ENCODE results near the gene GDA. TPM values are rescaled to one million over a fixed set of nuclear protein-coding genes. Genes with fewer than 3 reads are reported as not detected.

Gene GDA
- total and polyA plus RNA-seq, 5 donors: 0.07 to 0.35 (median 0.14) TPM; not detected in 2

- no peaks in the 10 kb centered on the region for H3K4me1 ChIP-seq (ENCODE audit: control insufficient read depth, insufficient read depth, low read length)
- H3K27me3 ChIP-seq (ENCODE audit: control insufficient read depth, insufficient read depth): no peaks in the 10 kb centered on the region
- no peak for ATAC-seq
- no peak overlapping the region for H3K27ac ChIP-seq (ENCODE audit: low read length)
- no peaks in the 10 kb centered on the region for H3K9me3 ChIP-seq (ENCODE audit: control insufficient read depth, low read length)
- no peak for DNase-seq
- H3K4me3 ChIP-seq (ENCODE audit: low read length): no peak overlapping the region
- intact Hi-C loops (cut with DNase I): no loop called here
- 65% methylated on average over 6 of the region's 6 CpGs for WGBS
Measured at GRCh38 chr9:72150661-72151060, 1.4 kb downstream of the GDA start.

- H3K27ac ChIP-seq (ENCODE audit: low read length): no peak overlapping the region
Measured at GRCh38 chr9:72151104-72151503, 1.9 kb downstream of the GDA start.

GRCh38 chr9:72154468-72155285 is 5.4 kb downstream of the GDA start:
- no peak for ATAC-seq
- Histone ChIP-seq H3K27me3 (ENCODE audit: control insufficient read depth, insufficient read depth) (no peaks in the 10 kb centered on the region), H3K27ac (ENCODE audit: low read length) (no peak overlapping the region), H3K4me3 (ENCODE audit: low read length) (no peak overlapping the region), H3K4me1 (ENCODE audit: control insufficient read depth, insufficient read depth, low read length) (no peaks in the 10 kb centered on the region), H3K9me3 (ENCODE audit: control insufficient read depth, low read length) (no peaks in the 10 kb centered on the region)
- no peak for DNase-seq
- intact Hi-C loops (cut with DNase I): no loop called here
- 84% methylated on average over 9 of the region's 9 CpGs for WGBS

More at GRCh38 chr9:72151104-72151503, 1.9 kb downstream of the GDA start:
- intact Hi-C loops (cut with DNase I): no loop called here
- H3K4me1 ChIP-seq (ENCODE audit: control insufficient read depth, insufficient read depth, low read length): no peaks in the 10 kb centered on the region
- no peaks in the 10 kb centered on the region for H3K9me3 ChIP-seq (ENCODE audit: control insufficient read depth, low read length)
- no peak for DNase-seq
- no peak for ATAC-seq
- H3K27me3 ChIP-seq (ENCODE audit: control insufficient read depth, insufficient read depth): no peaks in the 10 kb centered on the region
- H3K4me3 ChIP-seq (ENCODE audit: low read length): no peak overlapping the region

GRCh38 chr9:72155301-72155700 is 6.1 kb downstream of the GDA start:
- intact Hi-C loops (cut with DNase I): no loop called here
- DNase-seq (no peak), ATAC-seq (no peak)
- no peaks in the 10 kb centered on the region for H3K4me1 ChIP-seq (ENCODE audit: control insufficient read depth, insufficient read depth, low read length)
- WGBS: 93% methylated on average over 2 of the region's 2 CpGs
- H3K9me3 ChIP-seq (ENCODE audit: control insufficient read depth, low read length): no peaks in the 10 kb centered on the region
- H3K27ac ChIP-seq (ENCODE audit: low read length): no peak overlapping the region
- H3K27me3 ChIP-seq (ENCODE audit: control insufficient read depth, insufficient read depth): no peaks in the 10 kb centered on the region
- no peak overlapping the region for H3K4me3 ChIP-seq (ENCODE audit: low read length)

- Histone ChIP-seq H3K4me3 (ENCODE audit: low read length) (no peak overlapping the region), H3K27me3 (ENCODE audit: control insufficient read depth, insufficient read depth) (no peaks in the 10 kb centered on the region), H3K27ac (ENCODE audit: low read length) (no peak overlapping the region), H3K4me1 (ENCODE audit: control insufficient read depth, insufficient read depth, low read length) (no peaks in the 10 kb centered on the region), H3K9me3 (ENCODE audit: control insufficient read depth, low read length) (no peaks in the 10 kb centered on the region)
- ATAC-seq (no peak), DNase-seq (no peak)
- intact Hi-C loops (cut with DNase I): no loop called here
Measured at GRCh38 chr9:72156586-72156985, 7.3 kb downstream of the GDA start.

- DNase-seq (no peak), ATAC-seq (no peak)
- Histone ChIP-seq H3K4me3 (ENCODE audit: low read length) (no peak overlapping the region), H3K27ac (ENCODE audit: low read length) (no peak overlapping the region), H3K27me3 (ENCODE audit: control insufficient read depth, insufficient read depth) (no peaks in the 10 kb centered on the region), H3K9me3 (ENCODE audit: control insufficient read depth, low read length) (no peaks in the 10 kb centered on the region), H3K4me1 (ENCODE audit: control insufficient read depth, insufficient read depth, low read length) (no peaks in the 10 kb centered on the region)
- 83% methylated on average over 3 of the region's 3 CpGs for WGBS
- intact Hi-C loops (cut with DNase I): no loop called here
Measured at GRCh38 chr9:72158680-72159079, 9.4 kb downstream of the GDA start.

GRCh38 chr9:72160446-72161123 is 11.3 kb downstream of the GDA start:
- Histone ChIP-seq H3K27ac (ENCODE audit: low read length) (no peak overlapping the region), H3K4me3 (ENCODE audit: low read length) (no peak overlapping the region), H3K27me3 (ENCODE audit: control insufficient read depth, insufficient read depth) (no peaks in the 10 kb centered on the region), H3K4me1 (ENCODE audit: control insufficient read depth, insufficient read depth, low read length) (no peaks in the 10 kb centered on the region), H3K9me3 (ENCODE audit: control insufficient read depth, low read length) (no peaks in the 10 kb centered on the region)
- intact Hi-C loops (cut with DNase I): no loop called here
- ATAC-seq (no peak), DNase-seq (no peak)
- 65% methylated on average over 6 of the region's 6 CpGs for WGBS

GRCh38 chr9:72165326-72165725 is 16.1 kb downstream of the GDA start:
- 83% methylated on average over 7 of the region's 7 CpGs for WGBS
- ATAC-seq: no peak
- no peaks in the 10 kb centered on the region for H3K27me3 ChIP-seq (ENCODE audit: control insufficient read depth, insufficient read depth)
- H3K4me1 ChIP-seq (ENCODE audit: control insufficient read depth, insufficient read depth, low read length): no peaks in the 10 kb centered on the region
- H3K9me3 ChIP-seq (ENCODE audit: control insufficient read depth, low read length): no peaks in the 10 kb centered on the region
- intact Hi-C loops (cut with DNase I): no loop called here
- H3K27ac ChIP-seq (ENCODE audit: low read length): no peak overlapping the region
- no peak overlapping the region for H3K4me3 ChIP-seq (ENCODE audit: low read length)
- no peak for DNase-seq

- DNase-seq (no peak), ATAC-seq (no peak)
- H3K4me1 ChIP-seq (ENCODE audit: control insufficient read depth, insufficient read depth, low read length): no peaks in the 10 kb centered on the region
- H3K27me3 ChIP-seq (ENCODE audit: control insufficient read depth, insufficient read depth): no peaks in the 10 kb centered on the region
- no peak overlapping the region for H3K4me3 ChIP-seq (ENCODE audit: low read length)
- no peak overlapping the region for H3K27ac ChIP-seq (ENCODE audit: low read length)
- no peaks in the 10 kb centered on the region for H3K9me3 ChIP-seq (ENCODE audit: control insufficient read depth, low read length)
- intact Hi-C loops (cut with DNase I): no loop called here
- 64% methylated on average over 4 of the region's 4 CpGs for WGBS
Measured at GRCh38 chr9:72165821-72166547, 16.7 kb downstream of the GDA start.

- 87% methylated on average over 5 of the region's 5 CpGs for WGBS
- intact Hi-C loops (cut with DNase I): no loop called here
- H3K27ac ChIP-seq (ENCODE audit: low read length): no peak overlapping the region
Measured at GRCh38 chr9:72168075-72168474, 18.8 kb downstream of the GDA start.

GRCh38 chr9:72169178-72169577 is 19.9 kb downstream of the GDA start:
- Histone ChIP-seq H3K27me3 (ENCODE audit: control insufficient read depth, insufficient read depth) (no peaks in the 10 kb centered on the region), H3K9me3 (ENCODE audit: control insufficient read depth, low read length) (no peaks in the 10 kb centered on the region), H3K4me3 (ENCODE audit: low read length) (no peak overlapping the region), H3K27ac (ENCODE audit: low read length) (no peak overlapping the region), H3K4me1 (ENCODE audit: control insufficient read depth, insufficient read depth, low read length) (no peaks in the 10 kb centered on the region)
- DNase-seq: no peak
- ATAC-seq: no peak
- intact Hi-C loops (cut with DNase I): no loop called here

More at GRCh38 chr9:72168075-72168474, 18.8 kb downstream of the GDA start:
- ATAC-seq (no peak), DNase-seq (no peak)
- Histone ChIP-seq H3K27me3 (ENCODE audit: control insufficient read depth, insufficient read depth) (no peaks in the 10 kb centered on the region), H3K4me3 (ENCODE audit: low read length) (no peak overlapping the region), H3K4me1 (ENCODE audit: control insufficient read depth, insufficient read depth, low read length) (no peaks in the 10 kb centered on the region), H3K9me3 (ENCODE audit: control insufficient read depth, low read length) (no peaks in the 10 kb centered on the region)
